Effector CD4-positive, alpha-beta T cell (primary cell): ENCODE results near the gene OSBPL5.

Source experiments
- DNase-seq: peaks from one replicate; pipeline ENCODE4 v3.0.0-alpha.2; 2020

Gene OSBPL5

GRCh38 chr11:3099178-3099577 lies 65.9 kb downstream of the OSBPL5 start:
- no peak for DNase-seq

GRCh38 chr11:3096909-3097530 lies 68.1 kb downstream of the OSBPL5 start:
- no peak for DNase-seq

GRCh38 chr11:3095712-3096361 lies 69.3 kb downstream of the OSBPL5 start:
- DNase-seq, result no peak

- DNase-seq, result no peak
Observed at GRCh38 chr11:3094223-3094824, 70.8 kb downstream of the OSBPL5 start.

- DNase-seq, result no peak
Observed at GRCh38 chr11:3093281-3094191, 71.6 kb downstream of the OSBPL5 start.

- DNase-seq, result no peak
Observed at GRCh38 chr11:3092603-3093141, 72.4 kb downstream of the OSBPL5 start.

GRCh38 chr11:3091846-3092602 lies 73.1 kb downstream of the OSBPL5 start:
- peak; percentile 54 for DNase-seq

GRCh38 chr11:3091081-3091845 lies 73.8 kb downstream of the OSBPL5 start:
- no peak for DNase-seq

- DNase-seq, result no peak
Observed at GRCh38 chr11:3090096-3090901, 74.8 kb downstream of the OSBPL5 start.

GRCh38 chr11:3089236-3090061 lies 75.7 kb downstream of the OSBPL5 start:
- DNase-seq, result no peak

GRCh38 chr11:3088806-3089205 lies 76.3 kb downstream of the OSBPL5 start:
- no peak for DNase-seq

GRCh38 chr11:3087821-3088800 lies 77.0 kb downstream of the OSBPL5 start:
- no peak for DNase-seq

GRCh38 chr11:3087373-3087772 lies 77.7 kb downstream of the OSBPL5 start:
- DNase-seq, result no peak

- no peak for DNase-seq
Observed at GRCh38 chr11:3086671-3087150, 78.4 kb downstream of the OSBPL5 start.

GRCh38 chr11:3086114-3086513 lies 79.0 kb downstream of the OSBPL5 start:
- no peak for DNase-seq

GRCh38 chr11:3085052-3085451 lies 80.1 kb downstream of the OSBPL5 start:
- no peak for DNase-seq

- DNase-seq, result no peak
Observed at GRCh38 chr11:3083321-3083720, 81.8 kb downstream of the OSBPL5 start.

- no peak for DNase-seq
Observed at GRCh38 chr11:3081386-3081751, 83.7 kb downstream of the OSBPL5 start.
